GM12892 (cell line): ENCODE results near the gene ZDHHC4.

ENCODE experiments used
- DNase-seq: peaks from one replicate; pipeline ENCODE4 v3.0.0; 2011; ENCODE audit not compliant: insufficient read length
- FAIRE-seq: peaks from 2 replicates; lab custom pipeline; 2011; peaks lifted over from hg19 to GRCh38; lab: Jason Lieb, UNC
- POLR2A ChIP-seq: IDR thresholded peaks from 2 replicates; pipeline ENCODE4 v1.6.1; 2011; ENCODE audit warnings: low read depth, low read length, control low read depth
- POLR2AphosphoS5 ChIP-seq: IDR thresholded peaks from 2 replicates; pipeline ENCODE4 v1.6.1; 2011; ENCODE audit warnings: low read depth, low read length, control low read depth
- TAF1 ChIP-seq: IDR thresholded peaks from 2 replicates; pipeline ENCODE4 v1.6.1; 2011; ENCODE audit warnings: low read depth, mild to moderate bottlenecking, control low read depth, low read length, borderline replicate concordance

ZDHHC4 gene

DNA sequence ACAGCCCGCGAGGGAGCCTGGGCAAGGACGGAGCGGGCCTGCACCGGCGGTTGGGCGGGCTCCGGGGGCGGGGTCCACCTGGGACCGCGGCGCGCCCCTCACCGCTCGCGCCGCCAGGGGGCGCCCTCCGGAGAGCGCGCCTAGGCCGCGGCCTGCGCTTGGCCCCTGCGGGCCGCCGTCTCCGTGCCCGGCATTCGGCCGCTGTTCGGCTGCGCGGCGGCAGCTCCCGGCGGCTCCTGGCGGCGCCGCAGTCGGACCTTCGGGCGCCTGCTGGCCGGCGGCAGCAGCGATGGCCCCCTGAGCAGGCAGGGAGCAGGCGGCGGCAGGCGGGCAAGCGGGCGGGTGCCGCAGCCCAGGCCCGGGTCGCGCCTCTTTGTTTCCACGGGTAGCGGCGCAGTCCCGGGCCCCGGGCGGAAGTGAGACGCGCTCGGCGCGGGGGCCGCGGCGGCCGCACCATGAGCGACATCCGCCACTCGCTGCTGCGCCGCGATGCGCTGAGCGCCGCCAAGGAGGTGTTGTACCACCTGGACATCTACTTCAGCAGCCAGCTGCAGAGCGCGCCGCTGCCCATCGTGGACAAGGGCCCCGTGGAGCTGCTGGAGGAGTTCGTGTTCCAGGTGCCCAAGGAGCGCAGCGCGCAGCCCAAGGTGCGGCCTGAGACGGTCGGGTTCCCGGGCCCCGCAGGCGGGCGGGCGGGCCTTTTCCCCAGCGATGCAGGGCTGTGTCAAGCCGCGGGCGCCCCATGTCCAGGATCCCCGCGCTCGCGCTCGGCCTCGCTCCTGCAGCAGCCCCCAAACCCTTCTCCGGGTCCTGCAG is 12.8 kb downstream of the ZDHHC4 start, which contains the start of gene INTS15:
TSS of gene INTS15 (plus strand) at position 193 of the 816 bp plus-strand sequence. CDS start at position 456, 263 bp downstream.
- DNase-seq, result peak; percentile 82
- FAIRE-seq, result peak; percentile 92
- TF ChIP-seq TAF1, result peak; percentile 94
- TF ChIP-seq POLR2A, result peak; percentile 90
- TF ChIP-seq POLR2AphosphoS5, result peak; percentile 73; the same call in 1 of the 2 replicates

DNA sequence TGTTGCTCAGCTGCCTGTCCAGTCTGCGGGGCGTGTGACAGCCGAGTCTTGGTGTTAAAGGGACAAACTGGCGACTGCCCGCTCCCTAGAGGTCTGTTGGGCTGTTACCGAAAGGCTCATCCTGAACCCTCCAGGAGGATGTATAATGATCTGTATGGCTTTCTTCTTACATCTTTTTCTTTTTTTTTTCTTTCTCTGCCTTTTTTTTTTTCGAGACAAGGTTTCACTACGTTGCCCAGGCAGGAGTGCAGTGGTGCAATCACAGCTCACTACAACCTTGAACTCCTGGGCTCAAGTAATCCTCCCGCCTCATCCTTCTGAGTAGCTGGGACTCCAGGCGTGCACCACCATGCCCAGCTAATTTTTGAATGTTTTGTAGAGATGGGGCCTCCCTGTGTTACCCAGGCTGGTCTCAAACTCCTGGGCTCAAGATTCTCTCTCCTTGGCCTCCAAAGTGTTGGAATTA is 13.4 kb downstream of the ZDHHC4 start:
- TF ChIP-seq POLR2A, result no peak
- TF ChIP-seq POLR2AphosphoS5, result no peak
- TF ChIP-seq TAF1, result no peak
- FAIRE-seq (no peak), DNase-seq (no peak)

DNA sequence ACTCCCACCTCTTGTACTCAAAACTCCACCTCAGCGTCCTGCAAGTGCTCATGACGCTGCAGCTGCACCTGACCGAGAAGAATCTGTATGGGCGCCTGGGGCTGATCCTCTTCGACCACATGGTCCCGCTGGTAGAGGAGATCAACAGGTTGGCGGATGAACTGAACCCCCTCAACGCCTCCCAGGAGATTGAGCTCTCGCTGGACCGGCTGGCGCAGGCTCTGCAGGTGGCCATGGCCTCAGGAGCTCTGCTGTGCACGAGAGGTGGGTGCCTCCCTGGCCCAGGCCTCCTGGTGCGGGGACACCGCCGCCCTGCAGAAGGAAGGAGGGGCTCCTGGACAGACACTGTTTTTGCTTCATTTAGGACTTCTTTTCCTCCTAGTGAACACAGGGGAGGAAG is 22.8 kb downstream of the ZDHHC4 start:
- TF ChIP-seq POLR2AphosphoS5, result no peak
- TF ChIP-seq TAF1, result no peak
- no peak for TF ChIP-seq POLR2A
- no peak for DNase-seq
- FAIRE-seq, result no peak

DNA sequence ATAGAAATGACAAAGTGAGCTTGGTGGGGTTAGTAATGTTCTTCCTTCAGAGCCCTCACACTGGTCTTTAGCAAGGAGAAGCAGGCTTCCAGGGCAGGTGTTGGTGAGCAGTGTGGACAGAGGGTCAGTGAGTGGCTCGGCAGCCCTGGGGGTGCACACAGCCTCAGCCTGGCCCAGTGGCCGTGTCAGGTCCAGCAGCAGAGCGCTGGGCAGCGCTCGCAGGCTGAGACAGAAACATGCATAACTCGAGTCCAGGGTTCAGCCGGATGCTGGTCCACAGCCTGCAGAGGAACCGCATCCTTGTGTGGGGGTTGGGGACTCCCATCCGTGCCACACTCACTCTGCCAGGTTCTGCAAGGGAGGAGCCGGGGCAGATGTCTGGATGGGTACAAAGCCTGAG is 27.2 kb downstream of the ZDHHC4 start:
- TF ChIP-seq TAF1, result no peak
- TF ChIP-seq POLR2AphosphoS5, result no peak
- TF ChIP-seq POLR2A, result no peak
- FAIRE-seq, result no peak
- DNase-seq, result no peak

DNA sequence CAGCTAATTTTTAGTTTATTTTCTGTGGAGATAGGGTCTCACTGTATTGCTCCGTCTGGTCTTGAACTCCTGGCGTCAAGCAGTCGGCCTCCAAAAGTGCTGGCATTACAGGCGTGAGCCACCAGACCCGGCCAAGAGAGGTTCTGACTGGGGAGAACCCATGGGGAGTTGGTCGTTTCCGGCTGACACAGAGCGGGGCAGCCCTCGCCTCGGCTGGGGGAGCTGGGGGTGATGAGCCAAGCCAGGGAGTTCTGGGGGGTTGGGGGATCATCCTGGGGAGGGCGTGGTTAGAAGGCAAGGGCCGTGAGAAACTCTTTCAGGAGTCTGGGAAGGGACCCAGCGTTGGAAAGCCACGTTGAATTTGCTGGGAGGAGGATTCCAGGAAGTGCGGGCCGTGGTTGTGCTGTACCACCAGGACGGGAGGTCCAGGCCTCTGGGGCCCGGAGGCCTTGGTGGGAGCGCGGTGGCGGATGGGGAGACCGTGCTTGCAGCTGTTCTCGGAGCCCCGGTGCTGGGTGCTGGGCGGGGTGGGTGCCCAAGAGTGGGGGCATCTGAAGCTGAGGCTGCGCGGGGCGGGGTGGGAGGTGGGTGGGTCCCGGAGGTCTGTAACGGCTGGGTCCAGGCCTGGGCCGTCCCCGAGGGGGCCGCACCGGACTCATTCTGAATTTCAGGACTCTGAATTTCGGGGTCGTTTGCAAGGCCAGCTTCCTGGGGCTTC is 29.8 kb downstream of the ZDHHC4 start:
- FAIRE-seq, result no peak
- TF ChIP-seq POLR2A (no peak), POLR2AphosphoS5 (no peak)
- DNase-seq, result no peak

DNA sequence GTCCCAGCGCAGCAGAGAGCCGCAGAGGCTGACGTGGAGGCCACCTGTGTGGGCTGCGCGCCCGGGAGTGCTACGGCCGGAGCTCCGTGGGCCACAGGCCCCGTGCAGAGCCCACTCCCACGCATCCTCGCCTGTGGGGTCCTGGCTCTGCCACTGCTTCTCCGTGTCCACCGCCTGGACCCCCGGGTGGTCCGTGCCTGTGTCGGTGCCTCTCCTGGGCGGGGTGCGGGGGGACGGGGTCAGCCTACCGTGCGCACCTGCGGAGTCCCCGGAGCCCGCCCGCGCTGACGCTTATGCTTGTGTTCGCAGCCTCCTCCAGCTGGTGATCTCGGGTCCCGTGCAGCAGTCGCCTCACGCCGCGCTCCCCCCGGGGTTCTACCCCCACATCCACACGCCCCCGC is 30.4 kb downstream of the ZDHHC4 start:
- DNase-seq (no peak), FAIRE-seq (no peak)
- TF ChIP-seq TAF1, result no peak
- no peak for TF ChIP-seq POLR2A
- TF ChIP-seq POLR2AphosphoS5, result no peak

DNA sequence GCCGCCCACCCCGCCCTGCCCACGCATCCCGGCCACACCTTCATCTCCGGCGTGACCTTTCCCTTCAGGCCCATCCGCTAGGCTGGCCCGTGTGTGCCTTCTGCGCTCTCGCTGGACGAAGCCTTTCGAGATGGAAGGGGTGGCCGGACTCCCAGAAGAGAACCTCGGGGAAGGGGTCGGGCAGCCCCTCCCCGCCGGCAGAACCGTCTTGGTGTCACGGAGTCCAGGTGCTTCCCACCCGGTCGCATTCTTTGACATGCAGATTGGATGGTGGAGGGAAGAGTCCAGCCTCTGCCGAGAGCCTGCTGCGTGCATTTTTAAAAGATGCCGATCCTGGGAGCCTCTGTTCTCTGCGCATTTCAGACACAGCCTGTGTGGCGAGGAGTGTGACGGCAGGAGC is 30.8 kb downstream of the ZDHHC4 start:
- TF ChIP-seq POLR2A, result no peak
- no peak for TF ChIP-seq TAF1
- no peak for TF ChIP-seq POLR2AphosphoS5
- DNase-seq (no peak), FAIRE-seq (no peak)

DNA sequence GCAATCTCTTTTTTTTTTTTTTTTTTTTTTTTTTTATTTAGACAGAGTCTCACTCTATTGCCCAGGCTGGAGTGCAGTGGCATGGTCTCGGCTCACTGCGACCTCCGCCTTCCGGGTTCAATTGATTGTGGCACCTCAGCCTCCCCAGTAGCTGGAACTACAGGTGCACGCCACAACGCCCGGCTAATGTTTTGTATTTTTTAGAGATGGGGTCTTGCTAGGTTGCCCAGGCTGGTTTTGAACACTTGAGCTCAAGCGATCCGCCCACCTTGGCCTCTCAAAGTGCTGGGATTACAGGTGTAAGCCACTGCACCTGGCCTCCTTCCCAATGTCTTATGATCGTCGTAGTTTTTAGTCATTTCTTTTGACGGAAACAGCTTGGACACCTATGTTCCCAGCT is 31.5 kb downstream of the ZDHHC4 start:
- FAIRE-seq (no peak), DNase-seq (no peak)
- TF ChIP-seq POLR2A (no peak), TAF1 (no peak), POLR2AphosphoS5 (no peak)

DNA sequence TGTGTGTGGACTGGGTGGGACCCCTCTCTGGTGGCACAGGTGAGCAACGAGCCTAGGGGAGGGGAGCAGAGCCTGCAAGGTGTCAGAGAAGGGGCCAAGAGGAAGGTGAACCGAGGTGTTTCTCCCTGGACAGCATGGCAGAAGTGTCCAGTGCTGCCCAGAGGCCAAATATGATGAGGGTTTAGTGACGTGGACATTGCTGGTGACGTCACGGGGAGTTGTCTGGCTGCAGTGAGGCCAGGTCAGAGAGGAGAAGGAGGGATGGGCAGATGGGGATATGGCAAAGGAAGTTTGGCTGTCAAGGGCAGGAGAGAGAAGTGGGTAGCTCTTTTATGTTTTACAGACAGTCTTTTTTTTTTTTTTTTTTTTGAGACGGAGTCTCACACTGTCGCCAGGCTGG is 35.6 kb downstream of the ZDHHC4 start:
- no peak for DNase-seq
- TF ChIP-seq TAF1, result no peak
- no peak for TF ChIP-seq POLR2A
- no peak for FAIRE-seq

DNA sequence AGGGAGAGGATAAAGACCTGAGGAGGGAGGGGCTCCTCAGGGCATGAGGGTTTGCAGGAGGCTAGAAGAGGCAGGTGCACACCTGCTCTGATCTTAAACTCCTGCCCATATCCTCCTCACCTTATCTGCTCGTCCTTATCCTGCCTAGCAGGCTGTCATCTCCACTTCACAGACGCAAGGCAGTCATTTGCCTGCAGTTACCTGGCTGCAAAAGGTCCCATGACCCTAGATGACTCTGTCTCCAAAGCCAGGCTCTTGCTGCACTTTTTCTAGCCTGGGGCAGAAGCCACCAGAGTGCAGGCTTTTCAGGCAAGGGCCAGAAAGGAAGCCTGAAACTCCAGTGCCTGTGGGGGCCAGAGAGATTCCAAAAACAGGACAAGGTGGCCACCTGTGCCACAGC is 36.5 kb downstream of the ZDHHC4 start:
- FAIRE-seq, result no peak
- no peak for TF ChIP-seq TAF1
- no peak for TF ChIP-seq POLR2A
- no peak for TF ChIP-seq POLR2AphosphoS5
- no peak for DNase-seq

DNA sequence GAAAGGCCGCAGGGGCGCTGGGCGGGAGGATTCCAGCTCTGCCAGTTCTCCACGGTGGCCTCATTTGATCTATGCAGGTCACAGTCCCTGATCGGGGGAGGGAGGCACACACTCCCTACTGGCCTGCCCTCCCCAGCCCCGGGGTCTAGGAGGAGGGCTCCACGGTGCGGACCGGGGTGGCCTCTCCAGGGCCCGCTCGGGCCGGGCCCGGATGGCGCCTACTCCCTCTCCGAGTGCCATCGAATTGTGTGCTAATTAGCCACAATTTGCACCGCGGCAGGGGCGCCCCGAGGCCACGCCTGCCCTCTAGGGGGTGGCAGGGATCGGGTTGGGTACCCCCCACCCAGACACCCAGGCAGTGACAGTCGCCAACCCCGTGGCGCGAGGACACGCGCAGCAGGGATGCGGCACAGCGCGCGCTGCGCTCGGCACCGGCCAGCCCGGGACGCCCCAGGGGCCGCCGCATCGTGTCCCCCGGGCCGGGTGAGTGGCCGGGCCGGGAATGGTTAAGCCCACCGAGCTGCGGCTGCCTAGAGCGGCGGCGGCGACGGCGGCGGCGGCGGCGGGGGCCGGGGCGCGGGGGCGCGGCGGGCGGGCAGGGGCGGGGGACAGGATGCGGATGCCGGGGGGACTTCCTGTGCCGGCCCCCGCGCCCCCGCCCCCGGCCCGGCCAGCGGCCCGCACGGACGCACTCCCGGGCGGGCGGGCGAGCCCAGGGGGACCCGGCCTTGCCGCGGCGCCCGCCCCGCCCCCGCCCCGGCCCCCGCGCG is 37.9 kb downstream of the ZDHHC4 start, which contains the start of gene ZNF853:
TSS of gene ZNF853 (plus strand) at position 658 of the 770 bp plus-strand sequence. CDS start 565 bp downstream, outside the sequence.
- TF ChIP-seq POLR2AphosphoS5 (no peak), TAF1 (no peak), POLR2A (no peak)
- FAIRE-seq, result no peak
- DNase-seq, result no peak
